Caco-2 (cell line): ENCODE results near the gene DCP1B. TPM values are rescaled to one million over a fixed set of nuclear protein-coding genes. Genes with fewer than 3 reads are reported as not detected.

Experiments
- BruUV-seq: library from RNA; stranded (reverse); fragments of 400-500 nt; replicated peaks from 2 replicates; lab custom pipeline; 2021; lab: Mats Ljungman, UMichigan
- CTCF ChIA-PET: fragments of 300-600 bp; sonication (Branson Sonifier 250); formaldehyde crosslinking; loops from one replicate; lab custom pipeline; 2022; ENCODE audit warnings: antibody characterized with exemption; lab: Charles Lee
- POLR2A ChIA-PET: fragments of 300-600 bp; sonication (Branson Sonifier 250); formaldehyde crosslinking; loops from one replicate; lab custom pipeline; 2022; ENCODE audit warnings: antibody characterized with exemption; lab: Charles Lee
- DNase-seq, 2 experiments: peaks; one replicate each; pipeline versions ENCODE4 v3.0.0 to v3.0.0-alpha.2; 2020 to 2022
- H3K27me3 ChIP-seq: replicated peaks from 2 replicates; pipeline ENCODE4 v1.6.0; 2011; ENCODE audit warnings: low read length; ENCODE audit not compliant: control insufficient read depth, insufficient read depth
- H3K36me3 ChIP-seq: 2 replicates; pipeline ENCODE4 v1.5.1; 2011; ENCODE audit warnings: low read length; ENCODE audit not compliant: control insufficient read depth, insufficient read depth
- H3K4me1 ChIP-seq: fragments of 250-450 bp; sonication (Bioruptor Pico); 2 replicates; pipeline ENCODE4 v1.5.1; 2020; ENCODE audit warnings: mild to moderate bottlenecking
- H3K4me3 ChIP-seq: 2 replicates; pipeline ENCODE4 v1.5.1; 2011; ENCODE audit warnings: low read depth, mild to moderate bottlenecking, control low read depth, low read length
- H3K9me3 ChIP-seq: fragments of 250-450 bp; sonication (Bioruptor Pico); 2 replicates; pipeline ENCODE4 v1.5.1; 2020; ENCODE audit warnings: mild to moderate bottlenecking, moderate library complexity
- H3K27ac Mint-ChIP-seq: one replicate; pipeline ENCODE4 v1.8.0; 2022; ENCODE audit warnings: mixed read lengths; ENCODE audit not compliant: unreplicated experiment
- H3K27me3 Mint-ChIP-seq: one replicate; pipeline ENCODE4 v1.8.0; 2022; ENCODE audit warnings: mixed read lengths; ENCODE audit not compliant: insufficient read depth, unreplicated experiment
- H3K36me3 Mint-ChIP-seq: one replicate; pipeline ENCODE4 v1.8.0; 2022; ENCODE audit warnings: mild to moderate bottlenecking, mixed read lengths; ENCODE audit not compliant: insufficient read depth, unreplicated experiment
- H3K4me1 Mint-ChIP-seq: one replicate; pipeline ENCODE4 v1.8.0; 2022; ENCODE audit warnings: low read depth, mixed read lengths; ENCODE audit not compliant: unreplicated experiment
- H3K4me3 Mint-ChIP-seq: one replicate; pipeline ENCODE4 v1.8.0; 2022; ENCODE audit warnings: mild to moderate bottlenecking, moderate library complexity, mixed read lengths; ENCODE audit not compliant: unreplicated experiment
- H3K9me3 Mint-ChIP-seq: one replicate; pipeline ENCODE4 v1.8.0; 2022; ENCODE audit warnings: mixed read lengths; ENCODE audit not compliant: unreplicated experiment
- CTCF ChIP-seq, 2 experiments: fragments of 200-600 bp in 1 of 2; IDR thresholded peaks; 1 replicate in 1 of 2; 2 replicates in 1 of 2; pipeline versions ENCODE4 v1.5.1 to v1.8.0; 2011 to 2022; ENCODE audit warnings: antibody characterized with exemption in 1 of 2, control low read depth in 1 of 2, inconsistent platforms in 1 of 2, low read depth in 1 of 2, low read length in 1 of 2, mild to moderate bottlenecking in 1 of 2, moderate library complexity in 1 of 2; ENCODE audit not compliant: insufficient read depth in 1 of 2, severe bottlenecking in 1 of 2, unreplicated experiment in 1 of 2
- intact Hi-C: fragments of 100-400 bp; cut with micrococcal nuclease; formaldehyde crosslinking; loops from one replicate; pipeline ENCODE4 v1.10.0; 2022; ENCODE audit not compliant: unreplicated experiment
- total RNA-seq: library from RNA; stranded (reverse); gene quantifications from 2 replicates; pipeline ENCODE4 v1.2.3, GENCODE V29; 2022

DCP1B gene
- total RNA-seq, 1 experiment from 2014 or later = 8.2 TPM

GRCh38 chr12:2017546-2018337 is 13.5 kb upstream of the DCP1B start:
- CTCF ChIA-PET = no interaction called here
- POLR2A ChIA-PET = no interaction called here
- Mint-ChIP-seq H3K36me3 (no peaks in the 10 kb centered on the region), H3K9me3 (no peaks in the 10 kb centered on the region), H3K27ac (no peak overlapping the region), H3K27me3 (peaks cover 15% of the 10 kb centered on the region), H3K4me1 (no peaks in the 10 kb centered on the region), H3K4me3 (no peak overlapping the region)
- no peak for TF ChIP-seq CTCF (IDR thresholded peaks at IDR 0.05; ENCODE audit: insufficient read depth in 1 of 2, low read depth in 1 of 2, low read length in 1 of 2, severe bottlenecking in 1 of 2, unreplicated experiment in 1 of 2)
- Histone ChIP-seq H3K4me1 (no peaks in the 10 kb centered on the region), H3K27me3 (no peaks in the 10 kb centered on the region), H3K4me3 (no peak overlapping the region), H3K36me3 (no peaks in the 10 kb centered on the region), H3K9me3 (no peaks in the 10 kb centered on the region)
- BruUV-seq = no TSS peak
- intact Hi-C loops = no loop called here
- DNase-seq = no peak

GRCh38 chr12:2016862-2017545 is 12.7 kb upstream of the DCP1B start:
- TF ChIP-seq CTCF (IDR thresholded peaks at IDR 0.05; ENCODE audit: insufficient read depth in 1 of 2, low read depth in 1 of 2, low read length in 1 of 2, severe bottlenecking in 1 of 2, unreplicated experiment in 1 of 2) = no peak
- peaks cover 15% of the 10 kb centered on the region for H3K27me3 Mint-ChIP-seq
- H3K36me3 ChIP-seq = no peaks in the 10 kb centered on the region
- H3K4me1 Mint-ChIP-seq = no peaks in the 10 kb centered on the region
- BruUV-seq = no TSS peak
- no peaks in the 10 kb centered on the region for H3K4me1 ChIP-seq
- POLR2A ChIA-PET = no interaction called here
- H3K27me3 ChIP-seq = no peaks in the 10 kb centered on the region
- H3K9me3 Mint-ChIP-seq = no peaks in the 10 kb centered on the region
- no peak for DNase-seq
- no peaks in the 10 kb centered on the region for H3K36me3 Mint-ChIP-seq
- CTCF ChIA-PET = no interaction called here
- no peak overlapping the region for H3K27ac Mint-ChIP-seq
- H3K4me3 ChIP-seq = no peak overlapping the region
- H3K4me3 Mint-ChIP-seq = no peak overlapping the region
- no peaks in the 10 kb centered on the region for H3K9me3 ChIP-seq
- intact Hi-C loops = no loop called here

- H3K27me3 ChIP-seq = no peaks in the 10 kb centered on the region
- H3K4me3 Mint-ChIP-seq = no peak overlapping the region
- H3K4me3 ChIP-seq = no peak overlapping the region
- no peak overlapping the region for H3K27ac Mint-ChIP-seq
- H3K36me3 ChIP-seq = no peaks in the 10 kb centered on the region
- H3K36me3 Mint-ChIP-seq = no peaks in the 10 kb centered on the region
- no peak for DNase-seq
- POLR2A ChIA-PET = no interaction called here
- no peaks in the 10 kb centered on the region for H3K9me3 ChIP-seq
- H3K27me3 Mint-ChIP-seq = peaks cover 19% of the 10 kb centered on the region
- H3K4me1 Mint-ChIP-seq = no peaks in the 10 kb centered on the region
- no peaks in the 10 kb centered on the region for H3K4me1 ChIP-seq
- intact Hi-C loops = no loop called here
- no TSS peak for BruUV-seq
- CTCF ChIA-PET = no interaction called here
- no peaks in the 10 kb centered on the region for H3K9me3 Mint-ChIP-seq
- no peak for TF ChIP-seq CTCF (IDR thresholded peaks at IDR 0.05; ENCODE audit: insufficient read depth in 1 of 2, low read depth in 1 of 2, low read length in 1 of 2, severe bottlenecking in 1 of 2, unreplicated experiment in 1 of 2)
These were observed 10.0 kb upstream of the DCP1B start for GRCh38 chr12:2014231-2014630.
